ENCODE measurements around the gene GLT6D1. TPM values are rescaled to one million over a fixed set of nuclear protein-coding genes. Genes with fewer than 3 reads are reported as not detected.

Gene GLT6D1
- total and polyA plus RNA-seq, 2 of the 8 experiments (the other 6 are each of a cell fraction or from before 2014, with no cell fraction given) = 1.3 to 2.1 TPM

GRCh38 chr9:135601988-135602387 is 37.4 kb downstream of the GLT6D1 start (continued):
- TF ChIP-seq CHD7 (IDR thresholded peaks at IDR 0.05; ENCODE audit: insufficient replicate concordance, low read length) (no peak), E2F6 (IDR thresholded peaks at IDR 0.05) (no peak), EP300 (IDR thresholded peaks at IDR 0.05; ENCODE audit: borderline replicate concordance in 1 of 2, low read depth in 2 of 2, low read length in 2 of 2) (no peak), CREB1 (IDR thresholded peaks at IDR 0.05) (no peak), TCF12 (IDR thresholded peaks at IDR 0.05; ENCODE audit: low read depth, low read length) (no peak), NRF1 (IDR thresholded peaks at IDR 0.05; ENCODE audit: low read depth, low read length) (no peak), TBP (IDR thresholded peaks at IDR 0.05; ENCODE audit: low read depth, low read length) (no peak), PHF8 (conservative IDR thresholded peaks at IDR 0.05; ENCODE audit: low read depth, low read length) (no peak), SP4 (IDR thresholded peaks at IDR 0.05; ENCODE audit: low read length) (no peak), BACH1 (IDR thresholded peaks at IDR 0.05; ENCODE audit: low read length) (no peak), NANOG (IDR thresholded peaks at IDR 0.05; ENCODE audit: insufficient read depth, low read depth, low read length, poor library complexity, severe bottlenecking) (no peak), SP2 (IDR thresholded peaks at IDR 0.05; ENCODE audit: low read length) (no peak)

All from H1 (cell line).